ENCODE measurements around the gene SEZ6. TPM values are rescaled to one million over a fixed set of nuclear protein-coding genes. Genes with fewer than 3 reads are reported as not detected.

SEZ6 gene
- total and polyA plus RNA-seq, 10 of the 15 experiments (the other 5 are each of a cell fraction or from before 2014, with no cell fraction given), result 0.05 to 0.87 (median 0.17) TPM; not detected in 4

GRCh38 chr17:28988475-28988874 lies 17.4 kb downstream of the SEZ6 start:
- Histone ChIP-seq H4K20me1 (ENCODE audit: control insufficient read depth, insufficient read depth) (no peaks in the 10 kb centered on the region), H3K79me2 (ENCODE audit: control insufficient read depth, insufficient read depth, low read length) (no peaks in the 10 kb centered on the region), H2AFZ (ENCODE audit: control insufficient read depth, low read depth, low read length) (no peak overlapping the region), H3K4me1 (ENCODE audit: control insufficient read depth, insufficient read depth, low read length) (no peaks in the 10 kb centered on the region), H3K9me3 (replicated peaks; ENCODE audit: control insufficient read depth, insufficient read depth, low read length) (no peaks in the 10 kb centered on the region), H3K27me3 (replicated peaks in 1 of 2; ENCODE audit: control insufficient read depth in 2 of 2, insufficient read depth in 2 of 2, low read length in 1 of 2) (no peaks in the 10 kb centered on the region), H3K9ac (ENCODE audit: control insufficient read depth, insufficient read depth, low read length) (no peak overlapping the region), H3K36me3 (ENCODE audit: control insufficient read depth in 2 of 2, insufficient read depth in 2 of 2, low read length in 1 of 2) (no peaks in the 10 kb centered on the region), H3K4me2 (ENCODE audit: control insufficient read depth, insufficient read depth) (no peak overlapping the region), H3K27ac (ENCODE audit: control insufficient read depth, insufficient read depth) (no peak overlapping the region), H3K4me3 (no peak overlapping the region)
- no TSS peak for BruUV-seq (replicated peaks)
- 0% methylated on average over 1 of the region's 1 CpG for WGBS (ENCODE audit: insufficient coverage, insufficient replicate concordance, low lambda C conversion rate, missing lambda C conversion rate)
- TF ChIP-seq NR2C2 (IDR thresholded peaks at IDR 0.05; ENCODE audit: borderline replicate concordance, control insufficient read depth, insufficient read length, low read depth), result no peak
- no peak for TF ChIP-seq DPF2 (IDR thresholded peaks at IDR 0.05)
- no peak for TF ChIP-seq SREBF2 (IDR thresholded peaks at IDR 0.05; ENCODE audit: low read length)
- no peak for TF ChIP-seq NFXL1 (IDR thresholded peaks at IDR 0.05; ENCODE audit: borderline replicate concordance)
- TF ChIP-seq E2F8 (IDR thresholded peaks at IDR 0.05; ENCODE audit: low read depth, partially characterized antibody), result no peak
- no peak for TF ChIP-seq HSF1 (IDR thresholded peaks at IDR 0.05; ENCODE audit: low read depth, low read length)
- DNase-seq (ENCODE audit: low read depth, low spot score) (no peak), FAIRE-seq (no peak), ATAC-seq (no peak)
- in situ Hi-C loops (cut with MboI) (no loop called here), intact Hi-C loops (cut with micrococcal nuclease; ENCODE audit: unreplicated experiment) (no loop called here)
- POLR2A ChIA-PET, result no interaction called here
- CTCF ChIA-PET, result no interaction called here
- SMC1A ChIA-PET (ENCODE audit: uncharacterized antibody, unreplicated experiment), result no interaction called here
- RAD21 ChIA-PET (ENCODE audit: unreplicated experiment), result no interaction called here

Measured in GM12878 (cell line).